GM21723 (cell line): ENCODE results near the gene ADAMTS17.

ENCODE experiments used
- ATAC-seq: cut with Tn5 transposase; IDR thresholded peaks from one replicate; pipeline ENCODE4 v1.9.1; 2021; ENCODE audit warnings: mild to moderate bottlenecking, moderate library complexity; ENCODE audit not compliant: unreplicated experiment

Gene ADAMTS17

DNA sequence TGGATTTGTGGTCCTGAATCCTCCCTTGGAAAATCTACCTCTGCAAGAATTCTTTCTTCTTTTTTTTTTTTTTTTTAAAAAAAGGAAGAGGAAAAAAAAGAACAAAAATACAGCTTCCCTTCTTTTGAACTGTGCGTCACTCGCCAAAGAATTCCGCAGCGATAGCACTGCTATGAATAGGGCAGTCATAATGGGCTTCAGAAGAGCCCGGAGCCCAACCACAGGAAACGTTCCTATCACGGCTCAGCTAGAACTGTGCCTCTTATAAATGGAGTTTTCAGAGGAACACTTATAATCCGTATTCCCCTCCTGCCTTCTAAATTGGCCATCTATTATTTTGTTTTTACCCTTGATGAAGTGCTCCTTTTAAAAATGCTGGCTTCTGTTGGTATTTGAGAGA lies 227.7 kb downstream of the ADAMTS17 start:
- ATAC-seq: no peak

DNA sequence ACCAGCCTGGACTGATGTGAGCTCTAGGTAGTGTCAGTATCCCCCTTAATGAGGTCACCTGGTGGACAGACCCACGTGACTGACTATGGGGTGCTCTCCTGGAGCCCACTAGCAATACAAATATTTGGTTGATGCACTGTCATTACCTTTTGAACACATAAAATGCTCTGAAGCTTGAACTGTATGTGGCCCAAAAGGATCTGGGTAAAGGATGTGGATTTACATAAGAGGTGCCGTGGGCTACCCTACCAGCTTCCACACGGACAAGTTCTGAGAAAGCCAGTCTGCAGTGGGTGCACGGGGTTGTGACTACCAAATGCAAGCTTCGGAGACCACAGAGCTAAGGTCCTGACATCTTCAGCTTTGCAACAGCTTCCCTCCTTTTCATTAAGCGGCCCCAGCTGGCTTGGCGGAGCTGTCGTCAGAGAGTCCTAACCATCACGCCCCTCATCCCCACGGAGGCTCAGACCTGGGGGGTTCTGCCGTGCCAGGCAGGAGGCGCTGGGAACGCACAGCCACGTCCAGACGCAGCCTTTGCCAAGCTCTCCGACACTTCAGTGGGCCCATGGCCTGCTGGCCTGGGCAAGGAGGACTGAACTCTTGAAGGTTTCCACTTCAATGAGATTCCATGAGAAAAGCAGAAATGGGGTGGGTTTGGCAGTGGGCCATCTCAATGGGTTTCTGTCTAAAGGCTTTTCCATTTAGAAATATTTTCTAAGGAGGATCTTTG lies 228.3 kb downstream of the ADAMTS17 start:
- ATAC-seq: no peak

DNA sequence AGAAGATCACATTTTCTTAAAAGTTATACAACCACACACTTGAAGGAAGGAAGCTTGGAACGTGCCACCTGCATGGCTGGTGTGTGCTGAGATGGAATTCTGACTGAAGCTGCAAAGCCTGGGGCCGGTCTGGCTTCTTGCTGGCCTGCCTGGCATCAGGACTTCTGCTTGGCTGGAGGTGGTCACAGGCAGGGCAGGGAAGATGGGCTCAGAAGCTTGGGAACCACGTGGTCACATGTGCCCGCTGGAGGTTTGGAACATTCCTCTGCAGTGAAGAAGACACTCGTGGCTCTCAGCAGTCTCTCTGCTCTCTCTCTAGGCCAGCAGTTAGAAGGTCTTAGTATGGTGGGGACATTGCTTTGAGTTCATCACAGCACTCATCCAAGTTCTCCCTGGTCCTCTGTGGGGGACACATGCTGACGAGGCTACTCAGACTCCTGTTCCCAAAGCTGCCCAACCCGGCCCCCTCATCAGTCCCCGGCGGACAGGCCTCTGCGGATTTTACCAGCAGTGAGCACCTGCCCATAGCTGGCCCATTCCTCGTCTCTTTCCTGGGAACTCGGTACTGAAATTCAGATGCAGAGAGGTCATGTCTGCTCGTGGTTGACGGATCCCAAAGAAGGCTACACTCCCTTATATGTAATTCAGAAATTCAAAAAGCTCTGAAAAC lies 229.0 kb downstream of the ADAMTS17 start:
- no peak for ATAC-seq

DNA sequence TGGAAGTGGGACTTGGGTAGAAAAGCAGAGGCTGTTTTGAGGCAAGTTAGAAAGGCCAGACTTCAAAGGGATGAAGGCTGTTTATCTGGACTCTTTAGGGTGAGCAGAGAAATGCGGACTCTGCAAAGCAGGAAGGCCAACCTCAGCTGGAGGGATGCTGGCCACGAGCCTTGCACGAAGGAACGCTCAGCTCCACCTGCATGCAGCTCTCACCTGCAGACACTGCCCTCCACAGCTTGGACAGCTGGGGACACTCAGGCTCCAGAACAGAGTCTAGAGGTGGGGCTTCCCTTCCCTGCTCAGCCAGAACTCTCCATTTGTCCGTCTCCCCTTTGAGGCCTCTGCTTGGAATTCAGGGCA lies 229.7 kb downstream of the ADAMTS17 start:
- no peak for ATAC-seq

DNA sequence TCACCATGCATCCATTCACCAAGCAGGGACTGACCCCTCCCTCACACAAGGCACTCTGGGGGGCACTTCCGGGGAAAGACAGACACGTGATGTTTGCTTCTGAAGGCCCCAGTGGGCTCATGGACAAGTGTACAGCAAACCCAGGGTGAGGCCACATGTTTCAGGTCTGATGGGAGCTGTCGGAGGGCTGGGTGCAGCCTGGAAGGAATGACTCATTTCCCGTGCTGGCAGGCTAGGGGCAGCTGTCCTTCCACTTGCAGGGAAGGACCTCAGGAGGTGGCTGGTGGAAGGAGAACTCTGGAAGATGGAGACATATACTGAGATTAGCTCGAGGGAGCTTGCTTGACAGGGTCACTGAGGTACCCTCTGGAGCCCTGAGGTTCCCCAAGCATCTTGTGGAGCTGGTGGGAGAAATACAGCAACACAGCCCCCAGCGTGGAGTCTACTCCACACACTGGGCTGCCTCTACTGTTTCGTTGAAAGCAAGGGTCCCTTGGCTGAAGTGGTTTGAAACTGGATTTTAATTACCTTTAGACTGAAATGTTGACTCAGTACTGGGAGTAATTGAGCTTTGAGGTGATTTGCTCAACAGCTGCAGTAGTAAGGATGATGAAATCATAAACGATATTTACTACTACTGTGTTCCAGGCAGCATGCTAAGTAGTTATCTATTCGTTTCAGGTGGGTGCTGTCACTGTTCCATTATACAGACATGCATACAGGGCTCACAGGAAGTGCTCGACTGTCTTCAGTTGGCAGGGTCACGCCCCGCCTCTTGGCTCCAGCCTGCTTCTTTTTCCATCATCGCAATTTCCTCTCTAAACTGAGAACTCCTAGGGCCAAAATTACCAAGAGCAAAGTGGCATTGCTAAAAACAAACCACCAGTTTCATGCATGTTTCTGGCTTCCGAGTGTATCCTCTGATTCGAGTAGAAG lies 230.4 kb downstream of the ADAMTS17 start:
- no peak for ATAC-seq

DNA sequence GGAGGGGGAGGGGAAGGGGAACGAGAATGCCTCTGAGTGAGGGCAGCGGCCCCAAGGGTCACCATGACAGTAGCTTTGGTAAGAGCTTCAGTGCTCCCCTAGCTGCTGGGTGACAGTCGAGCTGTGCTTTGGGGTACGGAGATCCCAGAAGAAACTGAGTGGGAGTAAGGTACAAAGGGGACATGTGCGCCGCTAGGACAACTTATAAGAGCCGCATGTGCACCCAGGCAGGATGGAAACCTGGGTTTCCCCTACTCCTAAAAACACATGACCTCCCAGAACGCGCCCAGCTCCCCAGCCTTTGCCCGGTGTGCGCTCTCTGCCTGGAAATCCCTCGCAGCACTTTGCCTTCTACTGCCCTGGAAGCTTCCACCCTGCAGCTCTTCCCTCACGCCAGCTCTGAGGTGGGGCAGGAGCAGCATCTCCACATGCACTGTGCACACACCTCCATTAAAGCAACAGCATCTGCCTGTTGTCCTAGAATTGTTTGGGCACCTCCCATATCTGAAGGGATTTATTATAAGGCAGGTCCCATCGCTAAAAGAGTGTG lies 232.2 kb downstream of the ADAMTS17 start:
- ATAC-seq: no peak

DNA sequence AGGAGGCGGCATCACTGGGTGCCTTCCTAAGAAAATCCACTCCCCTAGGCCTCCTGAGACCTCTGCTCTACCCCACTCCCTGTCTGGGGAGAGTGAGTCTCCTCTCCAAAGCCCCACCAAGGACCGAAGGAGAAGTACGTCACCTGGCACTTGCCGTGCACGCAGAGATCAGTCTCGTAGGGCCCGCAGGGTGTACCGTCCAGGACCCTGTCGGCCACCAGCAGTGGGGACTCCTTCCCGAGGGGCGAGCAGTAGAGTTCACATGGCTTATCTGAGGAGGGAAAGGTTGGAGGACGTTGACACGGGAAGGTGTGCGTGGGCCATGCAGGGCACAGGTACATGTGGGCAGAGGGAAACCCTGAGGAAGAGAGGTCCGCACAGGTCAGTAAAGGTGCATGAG lies 232.9 kb downstream of the ADAMTS17 start:
- ATAC-seq: no peak

DNA sequence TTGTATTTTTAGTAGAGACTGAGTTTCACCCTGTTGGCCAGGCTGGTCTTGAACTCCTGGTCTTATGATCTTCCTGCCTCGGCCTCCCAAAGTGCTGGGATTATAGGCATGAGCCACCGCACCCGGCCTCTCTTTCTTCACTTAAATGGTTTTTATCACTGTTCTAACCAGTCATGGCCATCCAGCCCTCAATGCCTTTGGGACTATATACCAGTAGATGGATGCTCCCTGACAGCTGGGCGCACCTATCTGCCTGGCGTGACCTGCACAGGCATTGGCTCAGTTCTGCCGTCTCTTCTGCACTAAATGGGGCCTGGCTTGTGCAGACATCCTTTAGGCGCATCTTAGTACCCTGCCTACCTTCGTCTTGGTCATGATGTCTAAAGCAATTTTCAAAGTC lies 233.4 kb downstream of the ADAMTS17 start:
- no peak for ATAC-seq

DNA sequence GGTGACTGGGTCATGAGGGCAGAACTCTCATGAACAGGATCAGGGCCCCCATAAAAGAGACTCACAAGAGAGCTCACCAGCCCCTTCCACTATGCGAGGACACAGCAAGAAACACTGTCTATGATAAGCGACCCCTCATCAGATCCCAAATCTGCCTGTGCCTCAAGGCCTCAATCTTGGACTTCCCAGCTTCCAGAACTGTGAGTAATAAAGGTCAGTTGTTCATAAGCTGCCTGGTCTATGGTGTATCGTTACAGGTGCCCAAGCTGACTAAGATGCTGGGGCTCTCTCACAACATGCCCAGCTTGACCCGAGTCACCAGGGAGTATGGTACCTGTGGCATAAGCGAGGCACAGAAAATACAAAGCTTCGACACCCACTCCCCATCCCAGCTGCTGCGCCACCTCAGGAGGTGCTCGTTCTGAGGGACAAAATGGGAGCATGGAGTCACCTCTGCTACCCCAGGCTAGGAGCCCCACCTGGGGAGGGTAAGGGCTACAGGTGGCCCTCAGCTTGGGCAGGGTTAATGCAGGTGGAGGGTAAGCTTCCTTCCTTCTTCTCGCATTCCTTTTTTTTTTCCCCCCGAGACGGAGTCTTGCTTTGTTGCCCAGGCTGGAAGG lies 234.1 kb downstream of the ADAMTS17 start:
- ATAC-seq: no peak

DNA sequence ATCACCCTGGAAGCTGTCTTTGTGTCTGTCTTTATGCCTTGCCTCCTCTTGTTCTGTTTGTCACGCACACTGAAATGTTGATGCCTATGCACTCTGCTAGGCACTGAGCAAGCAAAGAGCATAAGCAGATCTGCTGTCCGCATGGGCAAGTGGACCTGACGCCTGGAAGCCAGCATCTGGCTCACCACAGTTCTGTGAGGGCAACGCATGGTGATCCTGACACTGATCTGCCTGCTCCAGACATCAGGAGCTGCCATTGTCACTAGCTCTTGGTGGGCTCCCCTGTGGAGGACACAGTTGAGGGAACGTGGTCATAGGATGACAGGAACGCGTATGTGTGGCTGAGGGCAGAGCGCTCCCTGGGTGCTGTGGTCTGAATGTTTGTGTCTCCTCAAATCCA lies 234.6 kb downstream of the ADAMTS17 start:
- no peak for ATAC-seq

DNA sequence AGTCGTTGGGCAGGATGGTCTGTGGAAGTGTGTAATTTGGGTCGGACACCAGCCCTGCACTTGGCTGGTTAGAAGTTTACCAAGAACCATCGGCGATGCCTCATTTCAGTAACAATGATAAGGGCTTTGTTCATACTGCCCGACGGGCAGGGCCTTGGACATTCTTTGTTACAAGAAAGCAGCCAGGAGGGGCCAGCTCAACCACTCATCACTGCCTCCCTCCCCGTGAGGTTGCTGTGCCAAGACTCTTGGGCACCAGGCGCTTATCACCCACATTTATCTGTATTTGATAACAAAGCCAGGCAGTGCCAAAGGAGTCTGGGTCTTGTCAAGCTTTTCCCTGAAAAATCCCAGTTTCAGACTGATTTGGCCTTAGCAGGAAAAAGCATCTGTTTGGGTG lies 235.0 kb downstream of the ADAMTS17 start:
- ATAC-seq: no peak

DNA sequence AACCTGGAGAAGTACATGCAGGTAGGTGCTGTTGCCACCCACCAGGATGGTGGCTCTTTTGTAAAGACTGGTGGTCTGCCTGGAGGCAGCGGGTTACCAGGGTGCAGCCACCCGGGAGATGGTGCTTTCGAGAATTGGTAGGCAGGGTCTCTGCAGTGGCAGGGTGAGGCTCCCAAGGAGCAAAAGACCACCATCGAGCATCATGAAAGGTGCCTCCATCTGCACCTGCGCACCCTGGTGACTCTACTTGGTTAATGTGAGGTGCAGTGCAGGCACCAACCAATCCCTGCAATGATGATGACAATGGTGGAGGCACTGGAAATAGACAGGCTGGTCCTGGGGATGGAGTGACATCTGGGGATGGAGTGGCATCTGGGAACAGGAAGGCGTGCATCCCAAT lies 236.7 kb downstream of the ADAMTS17 start:
- no peak for ATAC-seq

DNA sequence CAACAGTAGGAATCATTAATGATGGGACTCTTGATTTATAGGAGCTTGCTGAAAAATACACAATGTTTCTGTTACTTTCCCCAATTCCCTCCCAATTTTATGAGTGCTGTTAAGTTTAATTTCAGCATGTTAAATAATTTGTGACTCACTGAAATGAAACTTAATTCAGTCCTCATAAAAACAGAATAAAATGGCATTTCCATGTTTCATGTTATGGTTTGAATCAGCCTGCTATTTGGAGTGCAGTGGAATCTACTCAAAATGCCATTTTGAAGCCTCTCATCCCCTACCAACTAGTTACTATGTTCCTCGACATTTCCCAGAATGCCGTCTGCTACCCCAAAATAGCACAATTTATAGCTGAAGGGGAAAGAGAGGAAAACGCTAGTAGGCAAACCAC lies 237.5 kb downstream of the ADAMTS17 start:
- no peak for ATAC-seq

DNA sequence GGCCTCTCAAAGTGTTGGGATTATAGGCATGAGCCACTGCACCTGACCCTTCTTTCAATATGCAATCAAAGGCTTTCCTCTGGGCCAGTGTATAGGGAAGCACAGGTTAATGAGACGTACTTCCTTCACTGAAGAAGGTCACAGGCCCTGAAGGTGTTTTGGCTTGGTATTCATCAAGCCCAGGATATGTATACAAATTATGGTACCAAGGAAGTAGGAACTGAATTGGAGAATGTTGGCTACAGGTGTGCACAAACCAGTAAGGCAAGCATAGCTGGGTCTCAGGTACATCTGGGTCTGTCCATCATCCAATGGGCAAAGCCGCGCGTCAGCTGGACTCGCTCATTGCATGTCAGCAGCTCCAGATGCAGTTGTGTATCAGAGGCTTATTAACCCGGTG lies 237.9 kb downstream of the ADAMTS17 start:
- ATAC-seq: no peak

DNA sequence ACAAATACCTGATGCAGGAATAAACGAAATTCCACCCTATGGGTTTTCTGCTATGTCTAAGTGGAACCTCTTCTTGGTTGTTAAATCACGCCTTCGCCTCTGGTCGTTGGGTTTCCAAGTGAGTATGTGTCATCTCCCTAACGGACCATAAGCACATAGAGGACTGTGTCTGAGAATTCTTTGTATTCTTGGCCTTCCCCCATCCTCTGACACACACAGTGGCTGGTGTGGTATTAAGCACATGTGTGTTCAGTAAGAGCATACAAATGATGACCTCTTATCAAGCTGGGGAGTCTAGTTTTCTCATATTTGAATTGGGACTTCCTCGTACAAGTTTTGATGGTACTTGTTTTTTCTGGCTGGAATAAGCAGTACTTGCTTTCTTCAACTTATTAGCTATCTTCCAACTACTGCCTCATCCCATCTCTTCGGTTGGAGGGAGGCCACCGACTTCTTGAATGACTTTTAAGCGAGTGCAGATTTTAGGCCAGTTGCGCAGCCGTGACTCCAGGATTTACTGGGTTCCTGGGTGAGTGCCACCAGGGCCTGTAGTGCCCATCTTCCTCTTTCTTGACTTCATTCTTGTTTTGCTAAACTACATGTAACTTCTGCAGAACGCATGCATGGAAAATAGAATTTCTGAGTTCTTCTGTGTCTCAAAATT lies 240.2 kb downstream of the ADAMTS17 start:
- ATAC-seq: no peak

DNA sequence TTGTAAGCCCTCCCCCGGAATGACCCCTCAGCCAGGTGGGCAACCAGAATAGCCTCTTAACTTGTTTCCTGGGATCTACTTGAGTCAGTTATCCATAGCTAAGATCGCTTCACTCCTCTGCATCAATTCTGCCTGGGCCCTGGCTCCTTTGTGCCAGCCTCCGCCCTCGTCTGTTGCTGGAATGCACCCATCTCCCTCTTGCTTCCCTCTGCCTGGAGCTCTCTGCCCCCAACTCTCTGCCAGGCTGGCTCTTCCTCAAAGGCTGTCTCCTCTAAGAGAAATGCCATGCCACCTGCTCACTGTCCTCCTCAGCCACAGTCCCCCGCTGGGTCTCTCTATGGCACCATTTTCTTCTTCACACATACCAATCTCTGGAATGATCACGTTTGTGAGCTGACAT lies 240.8 kb downstream of the ADAMTS17 start:
- no peak for ATAC-seq

DNA sequence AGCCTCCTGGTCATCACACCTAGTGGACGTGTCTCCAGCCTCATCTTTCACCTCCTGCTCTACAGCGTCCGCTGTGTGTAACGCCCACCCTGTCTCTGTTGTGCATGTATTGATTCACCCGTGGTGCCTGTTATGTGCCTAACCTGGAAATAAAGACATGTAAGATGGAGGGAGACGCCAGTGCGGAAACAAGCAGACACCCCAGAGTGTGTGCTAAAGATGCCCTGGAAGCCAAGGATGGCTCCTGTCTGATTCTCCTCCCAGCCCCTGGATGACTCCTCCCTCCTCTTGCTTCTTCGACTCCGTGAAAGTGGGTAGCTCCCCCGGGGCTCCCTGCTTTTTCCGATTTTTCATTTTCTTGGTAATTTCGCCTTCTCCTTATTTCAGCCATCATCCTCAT lies 241.8 kb downstream of the ADAMTS17 start:
- no peak for ATAC-seq

DNA sequence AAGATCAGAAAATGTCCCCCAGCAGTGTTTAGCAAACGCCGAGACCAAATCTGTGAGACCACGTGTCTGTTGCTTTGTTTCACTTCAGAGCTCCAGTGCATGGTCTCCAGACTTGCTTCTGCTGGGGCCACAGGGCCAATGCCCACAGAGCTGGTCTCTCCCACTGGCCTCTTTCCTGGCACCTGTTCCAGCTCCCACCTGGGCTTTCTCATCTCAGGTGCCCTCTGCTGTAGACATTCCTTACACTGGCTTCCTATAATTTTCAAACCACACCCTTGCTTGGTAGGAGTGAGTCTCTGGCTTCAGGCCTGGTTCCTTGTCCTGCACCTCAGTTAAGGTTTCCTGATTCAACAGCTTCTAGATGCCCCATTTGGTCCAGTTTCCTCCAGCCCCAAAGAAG lies 243.1 kb downstream of the ADAMTS17 start:
- ATAC-seq: no peak

DNA sequence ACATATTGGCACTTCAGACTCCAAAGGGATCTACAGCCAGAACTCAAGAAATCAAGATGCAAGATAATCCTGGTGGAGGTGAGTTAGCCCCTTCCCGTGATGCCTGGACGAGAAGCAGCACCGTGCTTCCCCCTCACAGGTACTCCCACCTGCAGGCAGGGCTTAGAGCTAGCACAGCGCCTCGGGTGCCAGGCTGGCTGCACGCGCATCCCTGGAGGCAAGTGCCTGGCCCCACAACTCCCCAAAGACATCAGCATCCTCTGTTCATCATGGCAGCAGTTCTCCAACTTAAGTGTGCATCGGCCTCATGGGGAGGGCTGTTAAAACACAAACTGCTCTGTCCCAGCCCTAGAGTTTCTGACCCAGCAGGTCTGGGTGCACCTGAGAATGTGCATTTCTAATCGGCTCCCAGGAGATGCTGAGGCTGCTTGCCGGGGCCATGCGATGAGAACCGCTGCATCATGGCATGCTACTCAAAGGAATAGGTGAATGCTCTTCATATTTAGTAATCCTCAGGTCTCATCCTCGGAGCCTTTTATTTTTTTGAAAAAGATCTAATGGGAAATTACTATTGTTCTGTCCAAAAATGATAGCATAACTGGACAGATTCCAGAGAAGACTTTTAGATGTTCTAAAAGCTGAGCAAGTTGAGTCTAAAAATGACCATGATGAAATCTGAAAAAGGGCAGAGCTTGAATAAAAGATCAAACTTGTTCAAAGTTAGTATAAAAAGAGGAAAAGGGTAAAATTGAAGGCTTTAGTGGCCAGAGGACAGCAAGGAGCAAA lies 244.2 kb downstream of the ADAMTS17 start:
- no peak for ATAC-seq

DNA sequence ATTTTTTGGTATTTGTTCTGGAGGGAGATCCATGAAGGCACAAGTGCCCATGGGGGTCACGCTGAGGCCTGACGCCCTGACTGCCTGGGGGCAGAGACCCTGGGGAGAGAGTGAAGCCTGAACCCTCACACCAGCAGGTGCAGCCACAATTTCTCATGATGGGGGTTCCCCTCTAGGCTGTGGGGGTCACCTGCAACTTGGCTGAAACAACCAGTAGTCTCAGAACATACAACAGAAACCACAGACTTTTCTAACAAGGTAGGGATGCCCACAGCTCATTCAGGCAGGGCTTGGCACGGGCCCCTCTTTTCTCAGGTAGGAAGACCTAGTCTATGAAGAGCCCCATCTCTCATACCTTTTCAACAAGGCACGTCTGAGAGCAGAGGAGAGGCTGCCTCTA lies 245.1 kb downstream of the ADAMTS17 start:
- ATAC-seq: no peak
